Urothelium cell line (cell line): Measurements from ENCODE around the gene CLPSL2.

Experiments used
- DNase-seq: peaks from one replicate; pipeline ENCODE4 v3.0.0; 2011; ENCODE audit warnings: low spot score, mixed read lengths
- FAIRE-seq: peaks from 2 replicates; lab custom pipeline; 2011; peaks lifted over from hg19 to GRCh38; lab: Jason Lieb, UNC

CLPSL2 gene

DNA sequence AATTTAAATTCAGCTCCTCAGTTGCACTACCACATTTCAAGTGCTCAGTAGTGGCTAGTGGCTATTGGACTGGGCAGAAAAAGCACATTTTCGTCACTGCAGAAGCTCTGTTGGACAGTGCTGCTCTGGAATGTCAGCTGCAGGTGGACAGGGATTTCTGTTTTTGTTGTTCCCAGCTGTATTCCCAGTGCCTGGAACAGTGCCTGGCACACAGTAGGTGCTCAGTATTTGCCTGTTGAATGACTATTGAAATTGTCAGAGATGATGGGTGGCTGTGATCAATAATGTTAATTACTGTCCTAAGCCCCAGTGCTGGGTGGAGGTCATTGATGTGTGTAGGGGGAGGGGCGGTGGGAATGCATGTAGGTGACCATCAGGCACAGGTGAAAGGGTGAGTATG lies 9.9 kb downstream of the CLPSL2 start:
- FAIRE-seq (no peak), DNase-seq (no peak)

DNA sequence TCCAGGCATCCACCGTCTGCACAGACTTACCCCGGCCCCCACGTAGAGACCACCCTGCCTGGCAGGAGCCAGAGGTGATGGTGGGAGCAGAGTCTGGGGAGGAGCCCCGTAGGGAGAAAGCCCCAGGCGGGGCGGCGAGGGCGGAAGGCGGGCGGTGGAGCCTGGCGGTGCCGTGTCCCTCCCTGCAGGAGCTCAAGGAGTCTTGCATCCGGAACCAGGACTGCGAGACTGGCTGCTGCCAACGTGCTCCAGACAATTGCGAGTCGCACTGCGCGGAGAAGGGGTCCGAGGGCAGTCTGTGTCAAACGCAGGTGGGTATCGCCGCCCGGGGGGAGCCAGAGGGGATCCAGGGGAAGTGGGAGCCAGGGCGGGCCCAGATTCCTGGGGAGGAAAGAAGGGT lies 10.4 kb downstream of the CLPSL2 start:
- FAIRE-seq, result no peak
- no peak for DNase-seq

DNA sequence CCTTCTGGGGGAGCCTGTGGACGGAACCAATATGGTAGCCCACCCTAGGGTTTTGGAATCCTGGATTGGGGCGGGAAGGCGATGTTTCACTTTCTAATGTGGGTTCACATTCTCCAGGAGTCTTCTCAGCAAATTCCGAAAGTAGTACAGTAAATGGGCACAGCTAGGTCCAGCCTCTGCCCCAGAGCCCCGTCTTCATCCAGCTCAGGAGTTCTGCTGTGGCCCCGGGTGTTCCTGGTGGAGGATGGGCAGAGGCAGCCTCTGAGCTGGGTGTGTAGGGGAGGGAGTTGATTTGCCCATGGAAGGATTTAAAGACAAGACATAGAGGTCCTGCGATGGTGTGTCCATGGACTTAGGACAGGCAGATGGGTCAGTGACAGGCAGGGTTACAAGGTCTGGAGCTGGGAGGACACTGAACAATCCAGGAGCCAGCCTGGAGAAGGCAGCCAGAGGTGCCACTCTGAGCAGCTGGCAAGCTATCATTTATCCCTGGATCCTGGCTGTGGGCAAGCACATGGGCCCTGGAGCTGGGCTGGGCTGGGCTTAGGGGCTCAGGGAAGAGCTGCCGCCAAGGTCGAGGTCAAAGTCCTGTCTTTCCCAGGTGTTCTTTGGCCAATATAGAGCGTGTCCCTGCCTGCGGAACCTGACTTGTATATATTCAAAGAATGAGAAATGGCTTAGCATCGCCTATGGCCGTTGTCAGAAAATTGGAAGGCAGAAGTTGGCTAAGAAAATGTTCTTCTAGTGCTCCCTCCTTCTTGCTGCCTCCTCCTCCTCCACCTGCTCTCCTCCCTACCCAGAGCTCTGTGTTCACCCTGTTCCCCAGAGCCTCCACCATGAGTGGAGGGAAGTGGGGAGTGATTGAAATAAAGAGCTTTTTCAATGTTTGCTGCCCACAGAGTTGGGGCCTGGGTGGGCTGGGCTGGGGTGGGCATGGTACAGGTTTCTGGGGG lies 11.1 kb downstream of the CLPSL2 start:
- DNase-seq (no peak), FAIRE-seq (no peak)

DNA sequence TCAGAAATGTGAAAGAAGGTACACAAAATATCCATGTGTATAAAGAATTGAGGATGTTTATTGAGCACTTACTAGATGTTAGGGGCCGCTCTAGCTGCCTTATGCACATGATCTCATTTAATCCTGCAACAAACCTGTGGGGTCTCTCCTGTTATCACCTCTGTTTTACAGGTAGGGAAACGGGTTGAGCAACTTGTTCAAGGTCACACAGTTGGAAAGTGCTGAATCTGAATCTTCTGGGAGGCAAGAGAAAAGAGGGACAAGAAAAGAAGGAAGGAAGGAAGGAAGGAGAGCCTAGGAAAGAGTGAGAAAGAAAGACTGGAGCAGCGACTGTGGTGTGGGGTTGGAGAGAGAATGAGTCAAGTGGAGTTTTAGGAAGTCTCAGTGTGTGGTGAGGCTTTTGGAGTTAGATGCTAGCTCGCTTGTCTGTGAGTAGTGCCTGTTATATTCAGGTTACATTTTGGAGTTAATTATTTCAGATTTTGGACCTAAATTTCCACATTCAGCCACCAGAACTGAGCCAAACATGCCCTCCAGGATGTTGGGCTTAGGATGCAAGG lies 12.1 kb downstream of the CLPSL2 start:
- no peak for FAIRE-seq
- no peak for DNase-seq

DNA sequence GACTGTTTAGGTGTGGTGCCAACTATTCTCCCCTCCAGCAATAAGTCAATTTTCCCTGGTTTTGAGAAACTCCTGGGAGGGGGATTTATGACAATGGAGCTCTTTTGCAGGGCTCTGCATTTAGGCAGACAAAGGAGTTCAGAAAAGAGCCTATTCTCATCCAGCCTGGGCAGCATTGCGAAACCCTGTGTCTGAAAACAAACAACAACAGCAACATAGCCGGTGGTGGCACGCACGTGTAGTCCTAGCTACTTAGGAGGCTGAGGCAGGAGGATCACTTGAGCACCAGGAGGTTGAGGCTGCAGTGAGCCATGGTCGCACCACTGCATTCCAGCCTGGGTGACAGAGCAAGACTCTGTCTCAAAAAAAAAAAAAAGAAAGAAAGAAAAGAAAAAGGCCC lies 14.3 kb downstream of the CLPSL2 start:
- no peak for DNase-seq
- no peak for FAIRE-seq

DNA sequence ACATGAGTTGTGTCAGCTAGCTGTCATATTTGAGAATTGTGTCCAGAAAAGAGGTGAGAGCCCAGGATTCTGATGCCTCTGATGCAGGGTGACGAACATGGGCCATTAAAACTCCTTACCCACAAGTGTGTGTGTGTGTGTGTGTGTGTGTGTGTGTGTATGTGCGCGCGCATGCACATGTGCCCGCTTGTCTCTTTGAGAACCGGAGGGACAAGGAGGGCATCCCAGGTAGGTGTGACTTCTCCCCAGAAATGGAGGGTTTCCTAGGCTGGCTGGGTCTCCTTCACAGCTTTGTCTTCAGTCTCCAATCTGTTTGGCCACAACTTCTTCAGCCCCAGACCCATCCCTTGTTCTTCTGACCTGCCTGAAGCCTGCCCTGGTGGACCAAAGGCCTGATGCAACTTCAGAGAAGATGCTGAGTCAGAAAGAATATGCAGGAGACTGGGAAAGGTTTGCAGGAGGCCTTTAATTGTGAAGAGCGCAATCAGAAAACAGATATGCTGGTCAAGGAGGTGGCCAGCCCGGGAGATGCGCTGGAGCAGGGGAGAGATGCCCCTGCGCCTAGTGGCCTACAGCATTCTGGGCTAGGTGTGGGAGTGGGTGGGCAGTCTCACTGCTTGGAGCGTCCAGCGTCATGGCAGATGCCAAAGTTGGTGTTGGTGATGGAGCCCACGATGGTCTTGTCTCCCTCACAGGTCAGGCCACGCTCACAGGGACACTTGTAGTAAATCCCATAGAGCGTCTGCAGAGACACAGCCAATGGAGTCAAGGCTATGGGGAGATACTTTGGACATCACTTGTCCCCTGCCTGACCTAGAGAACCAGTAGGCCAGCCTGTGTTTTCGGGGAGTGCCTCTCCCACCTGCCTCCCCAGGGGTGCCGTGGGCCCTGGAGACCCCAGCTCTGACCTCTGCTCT lies 18.4 kb downstream of the CLPSL2 start:
- FAIRE-seq (peak; percentile 79), DNase-seq (no peak)

DNA sequence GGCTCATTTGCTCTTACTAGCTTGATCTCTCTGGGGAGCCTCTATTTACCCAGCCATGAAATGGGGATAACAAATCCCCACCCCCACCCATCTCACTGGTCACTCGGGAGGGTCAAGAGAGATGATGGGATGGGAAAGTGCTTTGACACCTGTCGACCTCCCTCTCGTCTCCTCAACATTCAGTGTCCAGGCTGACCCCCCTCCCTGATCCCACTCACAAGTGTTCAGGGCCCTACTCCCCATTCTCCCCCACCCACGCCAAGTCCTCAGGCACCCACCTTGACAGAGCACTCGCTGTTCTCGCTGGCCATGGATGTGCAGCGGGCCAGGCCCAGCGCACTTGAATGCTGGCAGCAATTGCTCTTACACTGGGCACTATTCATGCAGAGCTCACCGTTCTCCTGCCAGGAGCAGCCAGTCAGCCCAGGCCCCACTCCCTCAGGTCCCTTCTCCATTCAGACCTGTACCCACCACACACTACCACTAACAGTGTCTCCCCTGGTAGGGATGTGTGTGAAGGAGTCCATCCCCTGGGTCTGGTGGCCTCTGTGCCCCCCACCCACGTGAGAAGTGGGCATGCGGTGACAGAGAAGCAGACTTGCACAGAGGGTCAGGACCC lies 19.2 kb downstream of the CLPSL2 start:
- DNase-seq (no peak), FAIRE-seq (peak; percentile 72)

DNA sequence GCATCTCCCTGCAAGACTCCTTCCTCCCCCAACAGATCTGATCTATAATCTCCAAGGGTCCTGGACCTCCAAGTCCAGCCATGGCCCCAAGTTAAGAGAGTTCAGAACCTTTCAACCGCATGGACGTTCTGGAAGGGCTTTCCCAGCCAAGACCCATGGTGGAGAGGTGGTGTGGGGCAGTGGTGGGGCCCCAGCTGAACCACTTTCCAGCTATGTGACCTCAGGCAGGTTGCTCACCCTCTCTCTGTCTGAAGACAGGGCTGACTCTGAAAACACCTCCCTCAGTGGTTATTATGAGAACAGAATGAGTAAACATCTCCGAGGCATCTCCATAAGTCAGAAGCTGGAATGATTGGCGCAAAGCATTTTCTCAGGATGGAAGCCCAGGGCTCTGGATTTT lies 19.8 kb downstream of the CLPSL2 start:
- FAIRE-seq (no peak), DNase-seq (no peak)

DNA sequence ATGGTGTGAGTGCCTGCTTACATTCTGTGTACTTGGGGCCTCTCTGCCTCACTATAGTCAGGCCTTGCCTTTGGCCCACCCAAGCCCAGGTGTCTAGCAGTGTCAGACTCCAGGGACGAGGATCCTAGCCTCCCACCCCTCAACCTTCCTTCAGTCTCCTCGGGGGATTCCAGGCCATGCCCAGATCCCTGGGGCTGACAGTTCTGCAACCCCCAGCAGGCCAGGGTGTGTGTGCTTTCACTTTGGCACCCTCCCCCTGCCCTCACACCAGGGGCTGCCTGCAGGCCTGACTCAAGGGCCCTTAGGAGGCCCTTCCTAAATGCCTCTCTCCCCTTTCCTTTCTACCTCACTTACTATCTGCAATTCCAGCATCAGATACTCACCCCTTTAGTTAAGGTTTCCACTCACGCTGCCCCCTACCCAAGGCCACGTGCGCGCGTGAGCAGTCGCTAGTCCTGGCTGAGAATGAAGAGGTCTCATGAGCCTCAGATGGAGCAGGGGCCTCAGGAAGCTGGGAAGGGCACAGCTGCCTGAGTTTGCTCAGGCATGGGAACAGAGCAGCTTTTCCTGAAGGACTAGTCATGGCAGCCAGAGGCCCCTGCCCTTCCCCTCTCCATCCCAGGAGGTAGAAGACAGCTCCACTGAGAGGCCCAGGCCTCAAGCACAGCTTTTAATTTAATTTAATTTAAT lies 21.6 kb downstream of the CLPSL2 start:
- FAIRE-seq (peak; percentile 72), DNase-seq (no peak)

DNA sequence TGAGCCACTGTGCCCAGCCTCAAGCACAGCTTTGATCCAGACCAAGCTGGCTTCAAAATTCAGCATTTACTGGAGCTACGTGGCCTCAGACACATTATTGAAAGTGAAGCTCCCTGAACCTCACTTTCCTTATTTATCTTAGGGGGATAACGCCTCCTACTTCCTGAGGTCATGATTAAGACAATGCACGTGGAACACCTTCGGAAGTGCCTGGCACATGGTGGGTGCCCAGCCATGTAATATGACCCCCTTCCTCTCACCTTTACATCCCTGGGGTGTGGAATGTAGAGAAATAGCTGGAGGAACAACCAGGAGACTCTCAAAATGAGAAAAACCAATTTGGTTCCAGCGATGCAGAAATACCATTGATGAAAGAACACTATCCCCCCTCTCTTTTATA lies 22.3 kb downstream of the CLPSL2 start:
- DNase-seq, result no peak
- no peak for FAIRE-seq

DNA sequence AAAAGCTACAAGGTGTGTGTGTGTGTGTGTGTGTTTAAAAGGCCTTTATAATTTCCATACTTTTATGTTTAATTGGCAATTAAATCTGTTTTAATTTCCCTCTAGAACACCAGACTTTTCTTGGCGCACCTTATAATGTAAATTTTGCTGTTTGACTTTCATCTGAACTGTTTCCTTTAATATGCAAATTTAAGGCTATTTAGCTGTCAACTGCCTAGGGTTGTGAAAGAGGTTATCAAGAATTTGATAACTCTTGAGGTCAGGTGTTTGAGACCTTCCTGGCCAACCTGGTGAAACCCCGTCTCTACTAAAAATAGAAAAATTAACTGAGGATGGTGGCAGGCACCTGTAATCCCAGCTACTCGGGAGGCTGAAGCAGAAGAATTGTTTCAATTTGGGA lies 24.8 kb downstream of the CLPSL2 start:
- DNase-seq (no peak), FAIRE-seq (no peak)

DNA sequence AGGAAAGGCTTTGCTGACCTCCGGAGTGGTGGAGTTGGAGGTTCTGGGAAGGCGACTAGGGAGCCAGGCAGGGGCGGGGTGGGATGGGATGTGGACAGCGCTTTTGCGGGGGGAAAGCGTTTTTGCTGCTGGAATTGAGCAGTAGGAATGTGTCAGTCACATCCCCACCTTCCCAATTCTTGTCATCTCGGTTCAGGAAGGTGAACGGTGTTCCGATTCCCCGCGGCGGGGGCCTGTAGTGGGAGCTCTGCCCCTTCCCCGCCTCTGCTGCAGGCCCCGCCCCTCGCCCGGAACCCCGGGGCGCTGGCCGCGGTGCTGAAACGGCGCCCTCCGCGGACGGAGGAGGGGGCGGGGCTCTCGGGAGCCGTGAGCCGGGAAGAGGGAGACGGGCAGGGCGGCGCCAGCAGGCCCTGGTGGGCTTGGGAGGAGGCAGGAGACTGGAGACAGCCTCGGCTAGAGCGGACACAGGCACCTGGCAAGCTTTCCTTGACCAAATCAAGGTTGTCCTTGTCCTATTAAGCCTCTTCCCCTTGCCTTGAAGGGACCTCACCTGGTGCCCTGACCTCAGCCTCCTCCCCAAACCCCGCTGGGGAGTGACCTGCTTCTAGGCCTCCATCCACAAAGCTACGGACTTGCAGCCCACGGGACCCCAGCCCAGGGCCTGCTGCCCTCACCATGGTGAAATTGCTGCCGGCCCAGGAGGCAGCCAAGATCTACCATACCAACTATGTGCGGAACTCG lies 28.8 kb downstream of the CLPSL2 start, which contains the start of gene LHFPL5:
Gene LHFPL5, plus strand, starts transcription at position 357 of the 741 bp plus-strand sequence. Its CDS starts 319 bp downstream, at position 676.
- FAIRE-seq (no peak), DNase-seq (peak; percentile 91)

DNA sequence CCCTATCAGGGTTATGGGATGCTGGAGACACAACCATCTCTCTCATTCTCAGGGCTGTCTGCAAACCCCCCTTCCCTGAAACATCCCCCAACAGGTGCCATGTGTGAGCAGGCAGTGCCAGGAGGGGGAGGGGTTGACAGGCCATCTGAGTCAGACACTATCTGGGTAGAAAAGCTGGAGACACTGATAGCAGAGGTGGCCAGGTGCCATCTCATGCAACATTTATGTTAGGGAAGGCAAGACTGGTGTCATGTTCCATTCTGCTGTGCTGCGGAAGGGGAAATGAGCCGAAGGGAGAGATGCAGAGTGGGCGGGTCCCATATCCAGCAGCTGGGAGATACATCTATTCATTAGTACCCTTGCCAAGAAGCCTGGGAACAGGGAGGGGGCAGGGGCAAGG lies 32.3 kb downstream of the CLPSL2 start:
- DNase-seq (no peak), FAIRE-seq (no peak)

DNA sequence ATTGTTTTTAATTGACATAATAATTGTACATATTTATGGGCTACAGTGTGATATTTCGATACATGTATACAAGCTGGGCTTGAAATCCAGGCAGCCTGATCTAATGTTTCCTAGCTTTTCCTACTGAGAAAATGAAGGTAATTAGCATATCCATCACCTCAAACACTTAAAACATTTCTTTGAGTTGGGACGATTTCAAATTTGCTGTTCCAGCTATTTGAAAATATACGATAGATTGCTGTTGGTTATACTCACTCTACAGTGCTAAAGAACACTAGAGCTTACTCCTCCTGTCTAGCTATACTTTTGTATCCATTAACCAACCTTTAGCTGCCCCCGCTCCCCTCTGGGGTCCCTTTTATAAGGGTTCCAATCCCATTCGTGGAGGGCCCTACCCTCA lies 33.4 kb downstream of the CLPSL2 start:
- no peak for DNase-seq
- FAIRE-seq, result no peak

DNA sequence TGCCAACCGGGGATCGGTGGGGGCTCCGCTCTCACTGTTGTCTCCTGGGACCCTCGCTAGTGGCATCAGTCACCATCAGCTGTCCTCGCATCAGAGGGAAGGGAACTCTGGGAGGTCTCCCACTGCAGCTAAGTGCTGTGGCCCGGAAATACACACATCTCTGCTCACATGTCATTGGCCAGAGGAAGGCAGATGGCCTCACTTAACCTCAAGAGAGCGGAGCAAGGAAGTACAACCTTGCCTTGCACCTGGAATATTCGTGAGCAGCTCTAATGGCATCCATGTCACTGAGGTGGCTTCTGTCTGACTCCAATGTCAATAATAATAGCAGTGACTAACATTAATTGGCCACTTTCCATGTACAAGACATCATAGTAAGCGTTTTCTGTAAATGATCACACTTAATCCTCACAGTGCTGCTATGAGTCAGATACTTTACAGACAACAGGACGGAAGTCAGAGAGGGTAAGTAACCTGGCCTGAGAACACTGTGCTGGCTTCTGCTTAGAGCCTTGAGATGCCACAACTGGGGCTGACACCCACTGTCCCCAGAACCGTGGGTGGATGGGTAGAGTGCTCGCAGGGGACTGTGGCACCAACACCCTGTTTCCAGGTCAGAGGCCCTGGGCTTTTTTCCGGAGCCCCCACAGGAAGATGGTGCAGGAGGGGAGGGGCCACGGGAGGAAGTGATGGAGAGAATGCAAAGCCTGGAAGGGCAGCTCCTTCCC lies 34.7 kb downstream of the CLPSL2 start:
- FAIRE-seq, result peak; percentile 67
- peak; percentile 67 for DNase-seq

DNA sequence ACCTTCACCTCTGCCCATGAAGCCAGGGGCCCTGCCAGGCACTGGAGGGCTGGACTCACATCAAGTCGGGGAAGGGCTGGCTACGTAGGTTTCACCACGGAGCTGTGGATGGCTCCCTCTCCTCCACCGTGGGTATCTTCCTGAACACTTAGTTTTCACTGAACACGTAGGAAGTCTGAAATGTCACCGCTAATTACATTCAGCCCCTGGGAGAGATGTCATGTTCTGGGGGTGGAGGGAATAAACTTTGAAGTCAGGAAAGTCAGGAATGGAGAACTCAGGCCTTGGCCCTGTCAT lies 35.2 kb downstream of the CLPSL2 start:
- no peak for DNase-seq
- no peak for FAIRE-seq

DNA sequence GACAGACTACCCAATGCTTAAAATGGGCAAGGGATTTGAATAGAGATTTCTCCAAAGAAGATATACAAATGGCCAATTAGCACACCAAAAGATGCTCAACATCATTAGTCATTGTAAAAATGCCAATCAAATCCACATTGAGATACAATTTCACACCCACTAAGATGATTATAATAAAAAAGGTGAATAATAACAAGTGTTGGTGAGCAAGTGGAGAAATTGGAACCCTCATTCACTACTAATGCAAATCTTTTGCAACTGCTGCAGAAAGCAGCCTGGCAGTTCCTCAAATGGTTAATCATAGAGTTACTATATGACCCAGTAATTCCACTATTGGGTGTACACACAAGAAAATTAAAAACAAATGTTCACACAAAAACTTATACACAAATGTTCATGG lies 41.1 kb downstream of the CLPSL2 start:
- no peak for FAIRE-seq
- DNase-seq, result no peak

DNA sequence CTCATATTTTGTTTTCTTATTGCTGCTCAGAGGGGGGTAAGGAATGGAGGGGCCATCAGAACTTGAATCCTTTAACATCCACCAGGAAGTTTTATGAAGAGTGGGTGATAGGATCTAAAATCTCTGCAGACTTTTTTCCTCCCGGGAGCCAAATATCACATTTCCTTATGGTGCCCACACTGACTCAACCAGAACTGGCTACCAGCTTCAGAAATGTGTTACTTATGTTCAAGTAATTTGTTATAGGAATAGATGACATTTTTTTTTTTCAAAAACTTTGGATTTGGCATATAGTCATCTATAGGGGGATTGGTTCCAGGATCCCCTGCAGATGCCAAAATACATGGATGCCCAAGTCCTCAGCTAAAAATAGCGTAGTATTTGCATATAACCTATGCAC lies 47.2 kb downstream of the CLPSL2 start:
- FAIRE-seq, result no peak
- no peak for DNase-seq

DNA sequence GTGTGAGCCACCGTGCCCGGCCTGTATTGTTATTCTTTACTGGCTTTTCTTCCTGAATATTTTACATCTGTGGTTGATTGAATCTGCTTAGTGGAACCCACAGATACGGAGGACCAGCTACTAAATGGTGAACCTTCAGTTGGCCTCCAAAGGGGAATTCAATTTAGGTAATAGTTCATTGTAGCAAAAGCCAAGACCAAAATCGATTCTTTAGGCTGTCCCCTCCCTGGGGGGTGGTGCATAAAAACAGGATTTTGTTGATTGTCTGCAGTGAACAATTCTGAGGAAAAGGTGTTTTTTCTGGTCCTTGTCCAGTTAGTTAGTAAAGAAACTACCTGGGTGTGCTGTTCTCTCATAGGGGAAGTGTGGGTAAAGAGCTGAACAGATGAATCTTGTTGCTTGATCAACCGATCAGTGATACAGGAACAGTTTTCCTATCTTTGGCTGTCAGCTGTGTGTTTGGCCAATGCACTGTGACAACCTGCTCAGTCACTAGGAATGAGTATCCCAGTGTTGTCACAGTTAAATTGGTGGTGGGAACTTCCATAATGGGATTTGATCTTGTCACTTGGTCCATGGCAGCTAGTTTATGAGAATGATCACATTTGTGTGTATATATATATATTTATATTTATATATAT lies 48.3 kb downstream of the CLPSL2 start:
- no peak for FAIRE-seq
- DNase-seq, result no peak
